HAP-1 (cell line): ENCODE measurements around the gene FHIT.
A peak's percentile ranks its signal among the peaks of the same experiment; 100 is the strongest.

Source experiments
- DNase-seq, 2 experiments: peaks; one replicate each; pipeline ENCODE4 v3.0.0-alpha.2; 2016 to 2020; ENCODE audit warnings: low spot score in 2 of 2
- H3K27me3 ChIP-seq: fragments of 250-450 bp; sonication (Bioruptor Pico); 2 replicates; pipeline ENCODE4 v1.5.1; 2020; ENCODE audit warnings: low read depth, mild to moderate bottlenecking, moderate library complexity
- H3K36me3 ChIP-seq: fragments of 250-450 bp; sonication (Bioruptor Pico); replicated peaks from 2 replicates; pipeline ENCODE4 v1.5.1; 2020; ENCODE audit warnings: mild to moderate bottlenecking
- H3K4me1 ChIP-seq: fragments of 250-450 bp; sonication (Bioruptor Pico); 2 replicates; pipeline ENCODE4 v1.5.1; 2020; ENCODE audit warnings: mild to moderate bottlenecking
- H3K4me3 ChIP-seq: fragments of 250-450 bp; sonication (Bioruptor Pico); 2 replicates; pipeline ENCODE4 v1.5.1; 2020; ENCODE audit warnings: mild to moderate bottlenecking, moderate library complexity
- H3K9me3 ChIP-seq: fragments of 250-450 bp; sonication (Bioruptor Pico); 2 replicates; pipeline ENCODE4 v1.5.1; 2020; ENCODE audit warnings: mild to moderate bottlenecking, moderate library complexity
- in situ Hi-C: fragments of 300-500 bp; cut with MboI; formaldehyde crosslinking; loops from 3 replicates; pipeline ENCODE4 v1.14.3; 2020; ENCODE audit warnings: low sequenced_read_pairs, inconsistent platforms, mixed read lengths

The FHIT gene

GRCh38 chr3:61108247-61109019, 142.8 kb downstream of the FHIT start:
- Histone ChIP-seq H3K4me3 (no peak overlapping the region), H3K27me3 (0 out of 2 replicates have a peak, but pooled peaks cover 4% of the 10 kb centered on the region), H3K9me3 (no peaks in the 10 kb centered on the region; the same call in 1 of the 2 replicates), H3K36me3 (no peaks in the 10 kb centered on the region), H3K4me1 (no peaks in the 10 kb centered on the region)
- in situ Hi-C loops: no loop called here
- no peak for DNase-seq

GRCh38 chr3:61094608-61095007, 156.6 kb downstream of the FHIT start:
- Histone ChIP-seq H3K4me1 (no peaks in the 10 kb centered on the region), H3K9me3 (no peaks in the 10 kb centered on the region), H3K4me3 (no peak overlapping the region), H3K27me3 (no peaks in the 10 kb centered on the region), H3K36me3 (no peaks in the 10 kb centered on the region)
- DNase-seq: no peak
- in situ Hi-C loops: no loop called here

- no peaks in the 10 kb centered on the region for H3K36me3 ChIP-seq
- H3K4me1 ChIP-seq: no peaks in the 10 kb centered on the region
- no peaks in the 10 kb centered on the region for H3K27me3 ChIP-seq
- H3K9me3 ChIP-seq: no peaks in the 10 kb centered on the region
- in situ Hi-C loops: no loop called here
- H3K4me3 ChIP-seq: no peak overlapping the region
- DNase-seq: no peak
Measured at GRCh38 chr3:61093364-61093763, 157.9 kb downstream of the FHIT start.

GRCh38 chr3:61092870-61093269, 158.4 kb downstream of the FHIT start:
- Histone ChIP-seq H3K4me3 (no peak overlapping the region), H3K36me3 (no peaks in the 10 kb centered on the region), H3K4me1 (no peaks in the 10 kb centered on the region), H3K9me3 (no peaks in the 10 kb centered on the region), H3K27me3 (no peaks in the 10 kb centered on the region)
- no peak for DNase-seq
- in situ Hi-C loops: no loop called here

GRCh38 chr3:61090389-61091169, 160.7 kb downstream of the FHIT start:
- Histone ChIP-seq H3K9me3 (no peaks in the 10 kb centered on the region), H3K4me3 (no peak overlapping the region), H3K36me3 (no peaks in the 10 kb centered on the region), H3K4me1 (peaks cover 4% of the 10 kb centered on the region; the same call in 1 of the 2 replicates), H3K27me3 (no peaks in the 10 kb centered on the region)
- DNase-seq: peak in 1 of 2 experiments; percentile 22
- in situ Hi-C loops: no loop called here

GRCh38 chr3:61087465-61087864, 163.8 kb downstream of the FHIT start:
- Histone ChIP-seq H3K4me3 (no peak overlapping the region), H3K36me3 (no peaks in the 10 kb centered on the region), H3K9me3 (no peaks in the 10 kb centered on the region), H3K4me1 (peaks cover 4% of the 10 kb centered on the region; the same call in 1 of the 2 replicates), H3K27me3 (no peaks in the 10 kb centered on the region)
- in situ Hi-C loops: no loop called here
- no peak for DNase-seq

GRCh38 chr3:61081554-61081953, 169.7 kb downstream of the FHIT start:
- Histone ChIP-seq H3K4me3 (no peak overlapping the region), H3K4me1 (peaks cover 4% of the 10 kb centered on the region; the same call in 1 of the 2 replicates), H3K9me3 (no peaks in the 10 kb centered on the region), H3K36me3 (no peaks in the 10 kb centered on the region), H3K27me3 (no peaks in the 10 kb centered on the region)
- DNase-seq: no peak
- in situ Hi-C loops: no loop called here

GRCh38 chr3:61080737-61081445, 170.4 kb downstream of the FHIT start:
- Histone ChIP-seq H3K4me3 (no peak overlapping the region), H3K9me3 (no peaks in the 10 kb centered on the region), H3K36me3 (no peaks in the 10 kb centered on the region), H3K27me3 (no peaks in the 10 kb centered on the region), H3K4me1 (no peaks in the 10 kb centered on the region; the same call in 1 of the 2 replicates)
- in situ Hi-C loops: no loop called here
- no peak for DNase-seq

- Histone ChIP-seq H3K9me3 (no peaks in the 10 kb centered on the region), H3K27me3 (no peaks in the 10 kb centered on the region), H3K4me3 (no peak overlapping the region), H3K4me1 (no peaks in the 10 kb centered on the region; the same call in 1 of the 2 replicates), H3K36me3 (no peaks in the 10 kb centered on the region)
- in situ Hi-C loops: no loop called here
- DNase-seq: no peak
Measured at GRCh38 chr3:61078048-61078752, 173.1 kb downstream of the FHIT start.

- no peaks in the 10 kb centered on the region for H3K36me3 ChIP-seq
- no peaks in the 10 kb centered on the region for H3K9me3 ChIP-seq
- no peaks in the 10 kb centered on the region for H3K27me3 ChIP-seq
- H3K4me3 ChIP-seq: no peak overlapping the region
- in situ Hi-C loops: no loop called here
- H3K4me1 ChIP-seq: no peaks in the 10 kb centered on the region; the same call in 1 of the 2 replicates
- DNase-seq: no peak
Measured at GRCh38 chr3:61077551-61077950, 173.7 kb downstream of the FHIT start.

GRCh38 chr3:61074783-61075182, 176.5 kb downstream of the FHIT start:
- no peaks in the 10 kb centered on the region for H3K4me1 ChIP-seq
- H3K27me3 ChIP-seq: no peaks in the 10 kb centered on the region
- no peaks in the 10 kb centered on the region for H3K9me3 ChIP-seq
- DNase-seq: no peak
- in situ Hi-C loops: no loop called here
- H3K36me3 ChIP-seq: no peaks in the 10 kb centered on the region
- no peak overlapping the region for H3K4me3 ChIP-seq

GRCh38 chr3:61073566-61074165, 177.6 kb downstream of the FHIT start:
- in situ Hi-C loops: no loop called here
- no peak for DNase-seq
- Histone ChIP-seq H3K4me1 (no peaks in the 10 kb centered on the region), H3K36me3 (no peaks in the 10 kb centered on the region), H3K4me3 (no peak overlapping the region), H3K27me3 (no peaks in the 10 kb centered on the region), H3K9me3 (no peaks in the 10 kb centered on the region)

- Histone ChIP-seq H3K4me3 (no peak overlapping the region), H3K27me3 (no peaks in the 10 kb centered on the region), H3K4me1 (no peaks in the 10 kb centered on the region), H3K9me3 (no peaks in the 10 kb centered on the region), H3K36me3 (no peaks in the 10 kb centered on the region)
- DNase-seq: no peak
- in situ Hi-C loops: no loop called here
Measured at GRCh38 chr3:61068084-61068483, 183.2 kb downstream of the FHIT start.
